ENCODE results near the gene NFAM1.

Gene NFAM1

DNA sequence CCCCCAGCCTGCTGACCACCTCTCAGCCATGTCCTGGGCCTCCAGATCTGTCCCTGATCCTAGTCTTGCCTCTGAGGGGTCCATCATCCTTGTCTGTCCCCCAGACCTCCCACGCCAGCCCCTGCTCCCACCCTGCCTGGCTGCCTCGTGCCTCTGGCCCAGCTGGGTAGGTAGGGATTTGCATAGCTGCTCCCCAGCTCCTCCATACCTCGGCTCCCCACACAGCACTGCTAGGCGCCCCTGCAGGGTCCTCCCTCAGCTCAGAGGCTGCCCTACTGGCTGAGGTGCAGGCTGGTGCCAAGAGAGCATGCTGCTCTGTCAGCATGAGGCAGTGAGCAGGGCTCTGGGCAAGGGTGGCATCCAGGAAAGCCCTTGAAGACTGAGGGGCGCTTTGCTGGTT, 47.7 kb downstream of the NFAM1 start:
- no peak for DNase-seq (ENCODE audit: low read depth in 4 of 4, low spot score in 1 of 4)

DNA sequence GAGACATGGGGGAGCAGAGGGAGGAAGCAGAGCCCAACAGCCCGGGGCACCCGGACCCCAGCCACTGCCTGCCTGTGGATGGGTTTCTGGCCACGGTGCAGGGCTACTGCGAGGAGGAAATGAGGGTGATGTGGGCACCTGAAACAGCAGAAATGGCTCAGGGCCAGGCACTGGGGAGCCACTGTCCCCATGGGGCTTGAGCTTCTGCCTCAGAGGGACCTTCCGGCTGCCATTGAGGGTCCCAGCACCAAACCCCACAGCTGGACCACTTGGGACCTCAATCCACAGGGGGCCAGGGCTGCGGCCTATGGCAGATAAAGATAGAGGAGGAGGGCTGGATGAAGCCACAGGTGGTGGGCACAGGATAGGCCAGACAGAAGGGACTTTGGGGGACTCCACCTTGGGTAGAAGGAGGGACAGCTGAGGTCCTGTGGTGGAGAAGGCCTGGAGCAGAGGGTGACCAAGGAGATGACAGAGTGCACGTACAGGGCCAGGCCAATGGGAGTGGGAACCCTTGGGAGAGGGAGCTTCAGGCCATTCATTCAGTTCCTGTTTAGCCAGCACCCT, 48.3 kb downstream of the NFAM1 start:
- no peak for DNase-seq (ENCODE audit: low read depth in 4 of 4, low spot score in 1 of 4)

DNA sequence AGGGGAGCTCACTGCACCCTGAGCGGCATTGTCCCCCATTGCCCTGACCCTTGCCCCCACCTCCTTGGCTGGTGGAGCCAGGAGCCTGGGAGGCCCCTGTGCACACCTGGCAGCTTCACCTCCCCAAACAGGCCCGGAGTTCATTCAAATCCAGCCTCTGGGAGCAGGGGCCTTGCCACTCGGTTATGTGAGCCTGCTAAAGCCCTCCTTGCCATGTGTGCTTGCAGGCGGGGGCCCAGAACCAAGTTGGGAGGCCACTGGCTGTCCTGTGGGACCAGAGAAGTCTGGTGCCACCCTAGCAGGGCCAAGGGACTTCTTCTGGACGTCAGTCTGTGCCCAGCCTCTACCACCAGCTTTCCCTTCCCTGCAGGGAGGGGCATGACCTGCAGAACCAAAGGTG, 48.9 kb downstream of the NFAM1 start:
- DNase-seq (ENCODE audit: low read depth in 4 of 4, low spot score in 1 of 4) = no peak

DNA sequence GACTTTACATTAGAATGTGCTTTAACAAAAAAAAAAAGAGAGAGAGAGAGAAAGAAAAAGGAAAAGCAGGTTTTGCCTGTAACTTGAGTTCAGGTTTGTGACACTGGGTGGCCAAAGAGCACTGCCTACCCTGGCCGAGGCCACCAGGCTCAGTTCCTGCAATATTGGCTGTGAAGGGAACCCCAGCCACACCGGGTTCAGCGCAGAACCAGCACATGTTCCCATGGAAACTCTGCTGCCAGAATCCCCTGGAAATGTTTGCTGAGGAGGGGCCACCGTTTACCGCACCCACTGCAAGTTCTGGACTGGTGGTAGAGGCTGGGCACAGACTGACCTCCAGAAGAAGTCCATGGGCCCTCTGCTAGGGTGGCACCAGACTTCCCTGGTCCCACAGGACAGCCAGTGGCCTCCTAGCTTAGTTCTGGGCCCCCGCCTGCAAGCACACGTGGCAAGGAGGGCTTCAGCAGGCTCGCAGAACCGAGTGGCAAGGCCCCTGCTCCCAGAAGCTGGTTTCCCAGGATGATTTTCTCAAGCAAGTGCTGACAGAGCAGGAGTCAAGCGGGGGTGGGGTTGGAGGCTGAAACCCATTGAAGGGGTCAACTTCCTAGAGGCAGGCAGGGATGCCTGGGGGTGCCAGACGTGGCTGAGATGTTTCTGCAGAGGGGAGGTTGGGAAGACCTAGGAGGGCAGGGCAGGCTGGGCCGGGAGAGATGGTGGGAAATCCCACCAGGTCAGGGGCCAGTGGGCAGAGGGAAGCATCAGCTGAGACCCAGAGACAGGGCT, 51.2 kb downstream of the NFAM1 start:
- DNase-seq (ENCODE audit: low read depth in 4 of 4, low spot score in 1 of 4) = no peak

DNA sequence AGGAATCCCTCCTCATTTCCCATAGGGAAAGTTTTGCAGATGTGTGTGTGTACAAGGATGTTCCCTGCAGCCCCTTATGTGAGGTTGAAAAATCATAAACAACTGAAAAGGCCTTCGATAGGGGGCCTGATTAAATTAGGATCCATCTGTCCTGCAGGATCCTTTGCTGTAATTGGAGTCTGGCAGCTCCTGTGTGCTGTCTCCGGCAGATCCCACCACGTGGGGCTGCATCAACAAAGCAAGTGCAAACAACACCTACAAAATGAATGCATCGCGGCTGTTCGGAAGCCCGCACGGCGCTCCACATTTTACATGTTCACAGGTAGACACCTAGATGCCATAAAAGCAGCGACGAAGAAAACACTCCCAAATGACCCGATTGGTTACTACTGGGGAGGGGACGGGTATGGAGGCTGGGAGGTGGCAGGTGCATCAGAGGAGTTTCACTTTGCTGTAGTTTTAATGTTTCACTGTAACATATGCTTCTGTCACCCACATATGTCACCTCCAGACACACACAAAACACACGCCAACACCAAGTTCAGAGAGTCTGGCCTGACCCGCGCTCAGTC, 52.2 kb downstream of the NFAM1 start:
- DNase-seq (ENCODE audit: low read depth in 4 of 4, low spot score in 1 of 4) = no peak

DNA sequence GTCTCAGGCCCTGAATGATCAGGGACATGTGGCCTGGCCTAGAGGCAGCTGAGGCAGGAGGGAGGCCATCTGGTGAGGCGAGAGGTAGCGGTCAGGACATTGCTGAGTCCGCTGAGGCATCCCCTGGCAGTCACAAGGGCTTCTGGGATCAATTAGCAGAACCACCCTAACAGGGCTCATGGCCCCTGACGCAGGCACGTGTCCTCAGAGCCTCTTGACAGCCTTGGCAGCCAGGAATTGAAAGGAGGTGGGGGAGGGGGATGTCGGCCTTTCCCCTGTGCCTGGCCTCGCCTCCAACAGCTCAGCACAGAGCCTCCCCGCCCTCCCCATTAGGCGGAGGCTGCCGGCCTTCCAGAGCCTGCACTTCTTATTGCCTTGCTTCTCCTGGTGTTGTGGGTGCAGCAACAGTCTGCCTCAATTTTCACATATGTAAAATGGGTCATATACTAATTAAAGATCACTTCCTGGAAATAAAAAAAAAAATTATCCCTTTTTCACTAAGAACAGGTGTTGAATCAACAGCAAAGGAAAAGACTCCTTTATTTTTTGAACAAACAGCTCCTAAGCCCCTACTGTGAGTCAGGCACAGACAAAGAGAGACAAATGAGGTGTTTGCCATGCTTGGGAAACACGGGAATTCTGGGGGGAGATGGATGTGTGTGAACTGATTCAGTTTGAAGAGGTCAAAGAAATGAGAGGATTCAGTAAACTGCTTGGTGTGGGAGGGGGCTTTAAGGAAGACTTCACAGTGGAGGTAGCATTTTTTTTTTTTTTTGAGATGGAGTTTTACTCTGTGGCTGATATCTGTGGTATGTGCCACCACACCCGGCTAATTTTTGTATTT, 55.3 kb downstream of the NFAM1 start:
- no peak for DNase-seq (ENCODE audit: low read depth in 4 of 4, low spot score in 1 of 4)

DNA sequence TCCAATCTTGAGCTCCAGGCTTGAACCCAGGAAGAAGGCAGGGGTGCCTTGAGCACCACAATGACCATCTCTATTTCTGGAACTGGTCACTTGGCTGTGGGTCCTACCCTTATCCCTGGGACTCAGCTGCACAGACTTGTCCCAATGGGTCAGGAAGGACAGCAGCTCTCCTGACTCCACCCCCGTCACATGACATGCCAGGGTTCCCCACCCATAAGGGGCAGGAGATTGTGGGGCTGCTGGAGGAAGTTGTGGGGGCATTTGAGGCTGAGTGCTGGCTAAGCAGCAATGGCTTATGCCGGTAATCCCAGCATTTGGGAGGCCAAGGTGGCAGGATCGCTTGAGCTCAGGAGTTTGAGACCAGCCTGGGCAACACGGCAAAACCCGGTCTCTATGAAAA, 56.2 kb downstream of the NFAM1 start:
- no peak for DNase-seq (ENCODE audit: low read depth in 4 of 4, low spot score in 1 of 4)

DNA sequence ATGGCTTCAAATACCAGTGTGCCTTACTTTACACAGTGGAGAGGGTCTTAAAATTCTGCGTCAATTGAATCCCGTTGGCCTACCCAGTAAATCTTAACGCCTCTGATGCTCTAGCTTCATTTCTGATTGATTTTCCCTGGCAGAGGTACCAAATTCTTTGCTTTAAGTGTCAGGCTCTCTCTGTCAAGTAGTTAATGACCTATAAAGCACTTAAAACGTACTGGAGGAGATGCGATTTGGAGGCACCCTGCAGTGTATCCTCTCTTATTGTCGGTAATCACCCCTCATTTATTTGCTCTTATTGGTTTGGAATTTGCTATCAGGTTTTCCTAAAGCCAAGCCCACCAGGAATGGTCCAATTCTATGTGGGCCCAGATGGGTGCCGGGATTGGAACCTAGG, 59.2 kb downstream of the NFAM1 start:
- DNase-seq (ENCODE audit: low read depth in 4 of 4, low spot score in 1 of 4) = no peak

DNA sequence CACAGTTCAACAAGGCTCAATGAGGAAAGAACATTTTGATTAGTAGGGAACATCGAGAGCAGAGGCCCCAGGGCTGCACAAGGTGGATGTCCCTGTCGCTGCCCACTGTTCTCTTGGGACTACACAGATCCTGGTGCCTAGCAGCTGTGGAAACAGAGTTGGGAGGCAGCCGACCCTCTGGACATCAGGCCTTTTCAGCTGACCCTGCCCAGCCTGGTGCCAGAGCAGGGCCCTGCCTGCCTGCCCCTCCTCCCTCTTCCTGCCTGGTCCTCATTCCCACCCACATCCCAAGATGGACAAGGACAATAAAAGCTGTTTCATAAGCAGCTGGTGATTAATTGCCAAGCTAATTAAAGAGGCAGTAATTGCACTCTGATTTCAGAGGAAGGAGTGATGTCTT, 60.7 kb downstream of the NFAM1 start:
- no peak for DNase-seq (ENCODE audit: low read depth in 4 of 4, low spot score in 1 of 4)

DNA sequence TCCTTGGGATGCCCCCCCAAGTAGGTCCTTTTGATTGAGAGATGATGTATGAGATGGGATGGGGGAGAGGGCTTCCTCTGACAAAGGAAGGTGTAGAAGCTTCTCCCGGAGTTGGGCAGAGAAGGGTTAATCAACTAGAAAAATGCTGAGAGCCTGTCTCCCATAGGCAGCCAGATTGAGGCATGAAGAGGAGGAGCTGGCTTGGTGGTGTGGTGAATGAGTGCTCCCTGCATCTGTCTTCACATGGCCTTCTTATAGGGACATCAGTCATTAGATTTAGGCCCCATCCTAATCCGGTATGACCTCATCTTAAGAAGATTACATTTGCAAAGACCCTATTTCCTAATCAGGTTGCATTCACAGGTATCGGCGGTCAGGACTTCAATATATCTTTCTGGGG, 61.1 kb downstream of the NFAM1 start:
- DNase-seq (ENCODE audit: low read depth in 4 of 4, low spot score in 1 of 4) = no peak

DNA sequence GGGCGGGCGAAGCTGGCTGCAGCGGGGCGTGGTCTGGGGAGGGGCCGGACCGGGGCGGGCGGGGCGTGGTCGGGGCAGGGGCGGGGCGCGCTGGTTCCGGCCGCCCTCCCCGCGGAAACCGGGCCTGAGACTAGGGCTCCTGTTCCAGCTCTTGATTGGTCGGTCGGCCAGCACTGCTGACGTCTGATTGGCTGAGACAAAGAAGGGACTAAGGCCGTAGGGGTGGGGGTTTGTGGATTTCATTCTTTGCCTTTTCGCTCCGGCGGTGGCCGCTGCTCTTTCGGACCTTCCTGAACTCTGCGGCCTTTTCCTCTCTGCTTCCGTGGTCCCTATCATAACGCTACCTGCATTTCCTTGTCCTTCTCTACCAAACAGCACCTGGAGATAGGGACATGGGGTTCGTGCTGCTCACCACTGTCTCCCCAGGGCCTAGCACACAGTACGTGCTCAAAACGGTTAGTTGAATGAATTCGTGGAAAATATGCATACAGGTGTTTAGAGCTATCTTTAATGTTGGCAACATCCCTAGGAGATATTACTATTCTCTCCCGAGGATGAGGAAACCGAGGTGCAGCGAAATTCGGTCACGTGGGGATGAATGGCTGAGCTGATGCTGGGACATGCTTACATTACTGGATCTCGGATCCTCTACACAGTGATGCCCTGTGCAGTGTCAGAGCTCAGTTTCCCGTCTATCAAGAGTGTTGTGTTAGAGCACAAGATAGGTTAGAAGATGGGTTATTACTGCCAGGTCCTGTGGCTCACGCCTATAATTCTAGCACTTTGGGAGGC, 62.8 kb downstream of the NFAM1 start:
- DNase-seq (ENCODE audit: low read depth in 4 of 4, low spot score in 1 of 4) = peak; percentile 70 to 78 (median 74)

DNA sequence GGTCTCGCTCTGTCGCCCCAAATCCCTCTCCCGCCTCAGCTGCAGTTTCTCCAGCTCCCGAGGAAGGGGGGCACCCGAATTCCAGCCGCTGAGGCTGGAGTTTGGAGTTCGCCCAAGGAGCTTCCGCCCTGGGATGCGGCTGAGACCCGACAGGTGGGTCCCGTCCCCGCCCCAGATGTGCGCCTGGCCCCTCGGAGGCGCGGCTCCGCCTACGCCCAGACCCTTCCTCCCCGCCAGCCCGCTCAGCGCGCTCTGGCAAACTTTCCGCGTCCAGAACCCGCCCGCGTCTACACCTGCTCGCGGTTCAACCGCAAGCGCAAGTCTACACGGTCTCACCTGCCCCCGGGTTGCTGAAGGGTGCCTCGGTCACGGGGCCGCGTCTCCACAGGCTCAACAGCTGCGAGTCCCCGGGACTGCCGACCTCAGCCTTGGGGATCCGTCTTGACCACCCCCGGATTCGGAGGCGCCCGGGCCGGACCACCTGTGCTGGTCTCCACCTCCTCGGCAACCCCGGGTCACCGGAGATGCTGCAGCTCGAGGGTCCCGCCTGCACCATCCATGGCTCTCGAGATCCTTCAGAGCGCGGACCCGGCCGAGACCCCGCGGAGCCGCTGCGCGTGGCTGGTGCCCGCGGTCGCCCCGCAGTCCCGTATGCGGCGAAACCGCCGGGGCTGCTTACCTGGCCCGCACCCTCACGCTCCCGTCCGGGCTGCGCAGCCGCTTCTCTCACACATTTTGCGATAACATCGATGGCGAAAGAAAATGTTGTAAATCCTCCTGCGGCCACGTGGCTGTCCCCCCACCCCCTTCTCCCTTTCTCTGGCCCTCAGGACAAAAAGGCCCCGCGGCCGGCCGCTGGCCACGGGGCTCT, 63.6 kb downstream of the NFAM1 start:
- DNase-seq (ENCODE audit: low read depth in 4 of 4, low spot score in 1 of 4) = no peak

DNA sequence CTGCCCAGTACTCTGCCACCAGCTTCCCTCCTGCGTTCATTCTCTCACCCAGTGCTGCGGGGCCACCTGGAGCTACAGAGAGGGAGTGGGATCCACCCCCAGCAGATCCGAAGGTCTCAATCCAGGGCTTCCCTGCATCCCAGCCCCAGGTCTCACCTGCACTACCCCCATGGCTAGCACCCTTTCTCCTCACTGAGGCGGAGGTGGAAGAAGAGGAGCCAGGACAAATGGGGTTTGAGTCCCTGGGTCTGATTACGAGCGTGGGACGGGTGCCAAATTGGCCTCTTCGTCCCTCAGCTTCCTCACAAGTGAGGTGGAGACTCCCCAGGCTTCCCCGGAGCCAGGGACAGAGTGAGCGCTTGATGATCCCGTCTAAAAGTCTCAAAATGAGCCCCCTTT, 64.2 kb downstream of the NFAM1 start:
- no peak for DNase-seq (ENCODE audit: low read depth in 4 of 4, low spot score in 1 of 4)

DNA sequence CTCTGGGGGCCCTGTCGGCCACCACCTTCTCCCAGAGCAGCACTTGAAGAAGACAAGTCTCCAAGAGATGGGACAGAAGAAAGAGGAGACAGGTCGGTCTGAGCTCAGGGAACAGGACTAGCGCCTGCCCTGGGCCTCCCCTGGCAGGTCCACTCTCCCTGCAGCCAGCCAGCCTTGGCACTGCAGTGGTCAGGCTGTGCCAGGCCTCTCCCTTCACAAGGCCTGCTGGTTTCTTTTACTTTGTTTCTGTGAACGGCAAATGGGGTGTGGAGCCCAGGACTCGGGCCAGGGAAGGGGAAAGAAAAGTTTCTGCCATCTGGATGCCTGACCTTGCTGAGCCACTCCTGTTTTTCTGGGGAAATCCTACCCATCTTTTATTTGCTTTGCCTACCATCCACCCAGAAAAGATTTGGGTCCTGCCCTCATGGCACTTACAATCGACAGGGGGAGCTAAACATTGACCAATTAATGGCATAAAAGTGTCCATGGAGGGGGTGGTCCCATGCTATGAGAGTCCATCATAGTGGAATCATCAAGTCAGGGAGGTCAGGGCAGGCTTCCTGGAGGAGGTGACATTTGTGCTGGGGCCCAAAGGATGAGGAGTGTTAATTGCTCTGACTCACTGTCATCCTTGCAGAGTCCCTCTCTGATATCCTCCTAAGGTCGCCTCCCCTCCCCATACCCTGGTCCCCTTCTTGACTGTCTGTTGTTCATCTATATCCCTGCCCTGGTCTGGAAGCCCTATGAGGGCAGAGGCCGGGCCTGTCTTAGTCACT, 65.2 kb downstream of the NFAM1 start:
- no peak for DNase-seq (ENCODE audit: low read depth in 4 of 4, low spot score in 1 of 4)

DNA sequence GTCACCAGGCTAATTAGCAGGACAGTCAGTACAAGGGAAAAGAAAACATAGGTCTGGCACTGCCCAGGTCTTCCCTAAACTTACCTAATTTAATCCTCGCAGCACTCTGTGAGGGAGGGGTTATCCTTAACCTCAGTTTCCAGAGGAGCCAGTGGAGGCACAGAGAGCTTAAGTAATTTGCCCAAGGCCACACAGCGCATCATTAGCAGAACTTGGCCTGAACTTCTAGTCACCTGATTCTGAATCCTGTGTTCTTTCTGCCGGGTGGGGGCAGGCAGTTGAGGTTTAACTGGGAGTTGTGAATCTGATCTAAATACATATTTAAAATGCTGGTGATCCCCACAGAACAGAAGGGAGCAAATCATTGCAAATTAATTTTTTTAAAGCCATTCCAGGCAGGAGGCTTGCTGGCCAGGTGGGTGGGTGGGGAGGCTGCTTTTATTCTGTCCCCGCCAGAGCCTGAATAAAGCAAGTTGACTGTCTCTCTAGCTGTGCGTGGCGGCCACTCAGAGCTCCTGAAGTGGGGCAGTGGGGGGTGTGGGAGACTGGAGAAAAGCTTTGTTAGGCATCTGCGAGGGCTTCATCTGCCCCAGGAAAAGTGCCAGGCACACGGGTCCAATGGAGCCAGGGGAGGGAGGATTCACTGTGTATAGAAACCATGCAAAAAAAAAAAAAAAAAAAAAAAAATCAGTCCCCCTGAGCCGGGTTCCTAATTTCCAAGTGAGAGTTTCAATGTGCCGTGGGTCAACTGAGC, 66.1 kb downstream of the NFAM1 start:
- DNase-seq (ENCODE audit: low read depth in 4 of 4, low spot score in 1 of 4) = no peak

DNA sequence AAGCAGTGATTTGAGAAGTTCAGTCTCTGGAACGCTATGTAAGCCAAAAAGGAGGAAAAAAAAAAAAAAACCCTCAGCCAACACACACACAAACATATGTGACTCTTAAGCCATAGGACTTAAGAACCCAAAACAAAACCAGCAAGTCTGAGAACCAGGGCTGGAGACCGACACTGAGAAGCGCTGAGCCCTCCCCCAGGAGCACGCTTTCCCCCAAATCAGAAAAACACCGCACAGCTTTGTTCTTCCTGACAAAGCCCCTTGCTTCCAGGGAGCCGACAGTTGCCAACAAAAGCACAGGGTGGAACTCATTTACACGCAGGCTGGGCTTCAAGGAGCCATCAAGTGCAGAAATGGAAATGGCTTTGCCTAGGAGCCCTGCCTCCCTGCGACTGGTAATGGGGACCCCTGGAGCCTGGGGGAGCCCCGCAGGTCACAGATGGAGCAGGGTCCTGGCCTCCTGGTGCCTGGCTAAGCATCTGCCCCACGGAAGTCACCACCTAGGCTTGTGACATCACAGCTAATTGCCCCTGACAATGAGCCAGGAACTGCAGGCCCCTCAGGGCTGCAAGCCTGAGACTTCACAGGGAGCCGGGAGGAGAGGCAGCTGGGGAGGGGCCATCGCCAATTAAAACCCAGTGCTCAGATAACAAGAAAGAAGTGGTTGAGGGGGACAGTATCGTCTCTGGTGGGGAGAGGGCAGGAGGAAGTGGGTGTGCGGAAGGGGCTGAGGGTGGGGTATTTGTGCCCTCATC, 66.9 kb downstream of the NFAM1 start:
- DNase-seq (ENCODE audit: low read depth in 4 of 4, low spot score in 1 of 4) = no peak

DNA sequence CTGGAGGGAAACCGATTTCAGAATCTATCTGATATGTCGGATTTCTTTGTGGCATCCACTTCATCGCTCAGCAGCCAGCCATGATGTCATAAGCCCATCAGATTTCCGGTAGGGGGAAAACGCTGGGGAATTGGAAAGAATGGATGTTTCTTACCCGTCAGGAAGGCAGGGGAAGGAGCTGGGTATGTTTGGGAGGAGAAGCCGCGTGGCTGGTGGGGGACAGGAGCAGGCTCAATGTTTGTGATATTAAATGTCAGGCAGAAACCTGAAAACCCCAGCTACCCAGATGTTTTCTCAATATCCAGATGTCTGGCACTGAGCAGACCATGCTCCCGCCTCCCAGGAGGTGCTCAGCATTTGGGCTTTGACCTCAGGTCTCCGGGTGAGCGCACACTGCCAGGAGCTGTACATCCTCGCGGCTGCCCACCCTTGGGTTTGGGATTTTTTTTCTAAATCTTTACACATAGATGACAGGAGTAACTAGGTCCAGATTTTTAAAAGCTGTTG, 67.5 kb downstream of the NFAM1 start:
- DNase-seq (ENCODE audit: low read depth in 4 of 4, low spot score in 1 of 4) = no peak

DNA sequence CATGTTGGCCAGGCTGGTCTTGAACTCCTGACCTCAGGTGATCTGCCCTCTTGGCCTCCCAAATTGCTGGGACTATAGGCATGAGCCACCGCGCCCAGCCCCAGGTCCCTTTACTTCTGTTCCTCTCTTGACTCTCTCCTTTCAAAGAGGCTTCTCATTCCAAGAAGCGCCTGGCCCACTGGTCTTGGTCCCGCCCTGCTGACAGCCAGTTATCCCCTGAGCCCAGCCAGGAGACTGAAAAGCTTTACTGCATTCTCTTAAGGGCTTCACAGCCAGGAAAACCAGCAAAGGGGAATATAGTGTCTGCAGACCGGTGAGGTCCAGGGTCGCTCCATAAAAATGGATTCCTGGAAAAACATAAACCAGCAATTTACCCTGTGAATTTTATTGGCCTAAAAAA, 68.3 kb downstream of the NFAM1 start:
- DNase-seq (ENCODE audit: low read depth in 4 of 4, low spot score in 1 of 4) = no peak
